Epidermal melanocyte (primary cell): ENCODE data around the gene PIK3R5.
"Not testable (repeated sequence)": the region's sequence is repeated elsewhere in the genome, so short reads cannot be mapped to it uniquely, and the experiment has no call there.

Experiments
- DNase-seq: peaks from one replicate; pipeline ENCODE4 v3.0.0; 2011; ENCODE audit warnings: low spot score; ENCODE audit not compliant: insufficient read length

PIK3R5 gene

DNA sequence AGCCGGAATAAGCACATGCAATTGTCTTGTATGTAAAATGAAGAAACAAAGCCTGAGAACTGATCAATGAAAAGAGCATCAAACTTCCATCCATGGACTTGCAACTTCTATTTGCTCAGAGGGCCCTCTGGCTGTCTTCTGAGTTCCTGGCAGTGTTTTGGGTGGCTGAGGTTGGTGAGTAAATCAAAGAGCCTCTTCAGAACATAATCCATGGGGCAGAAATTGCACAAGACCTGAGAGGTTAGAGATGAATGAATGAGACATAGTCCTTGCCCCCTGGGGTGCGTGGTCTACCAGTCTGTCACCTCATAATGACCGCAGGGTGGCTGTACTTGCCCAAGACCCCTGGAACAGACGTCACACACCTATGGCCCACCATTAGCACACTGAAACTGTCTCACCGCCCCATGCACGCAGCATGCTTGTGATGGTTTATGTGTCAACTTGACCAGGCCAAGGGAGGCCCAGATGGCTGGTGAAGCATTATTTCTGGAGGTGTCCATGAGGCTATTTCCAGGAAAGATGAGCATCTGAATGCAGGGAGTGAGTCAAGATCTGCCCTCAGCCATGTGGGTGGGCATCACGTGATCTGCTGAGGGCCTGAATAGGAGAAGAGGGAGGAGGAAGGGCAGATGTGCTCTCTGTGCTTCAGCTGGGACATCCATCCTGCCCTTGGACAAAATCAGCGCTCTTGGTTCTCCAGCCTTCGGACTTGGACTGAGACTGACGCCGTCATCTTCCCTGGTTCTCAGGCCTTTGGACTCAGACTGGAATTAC, 106.3 kb downstream of the PIK3R5 start:
- DNase-seq = no peak

DNA sequence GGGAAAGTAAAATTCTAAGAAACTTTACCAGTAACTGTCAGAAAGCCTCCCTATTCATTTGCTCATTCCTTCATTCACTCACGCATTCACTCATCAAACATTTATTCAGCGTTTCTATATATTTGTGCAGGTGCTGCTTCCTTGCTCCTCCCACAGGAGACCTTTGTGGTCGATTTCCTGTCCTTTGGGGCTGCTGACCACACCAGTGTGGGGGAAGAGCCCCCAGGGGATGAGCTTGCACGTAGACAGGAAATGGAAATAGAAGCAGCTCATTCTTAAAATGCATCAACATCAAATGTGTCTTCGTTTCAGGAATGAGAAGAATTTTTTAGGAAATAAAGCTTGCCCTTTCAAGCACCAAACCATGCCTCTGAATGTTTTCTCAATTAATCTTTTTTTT, 107.6 kb downstream of the PIK3R5 start:
- DNase-seq = no peak

DNA sequence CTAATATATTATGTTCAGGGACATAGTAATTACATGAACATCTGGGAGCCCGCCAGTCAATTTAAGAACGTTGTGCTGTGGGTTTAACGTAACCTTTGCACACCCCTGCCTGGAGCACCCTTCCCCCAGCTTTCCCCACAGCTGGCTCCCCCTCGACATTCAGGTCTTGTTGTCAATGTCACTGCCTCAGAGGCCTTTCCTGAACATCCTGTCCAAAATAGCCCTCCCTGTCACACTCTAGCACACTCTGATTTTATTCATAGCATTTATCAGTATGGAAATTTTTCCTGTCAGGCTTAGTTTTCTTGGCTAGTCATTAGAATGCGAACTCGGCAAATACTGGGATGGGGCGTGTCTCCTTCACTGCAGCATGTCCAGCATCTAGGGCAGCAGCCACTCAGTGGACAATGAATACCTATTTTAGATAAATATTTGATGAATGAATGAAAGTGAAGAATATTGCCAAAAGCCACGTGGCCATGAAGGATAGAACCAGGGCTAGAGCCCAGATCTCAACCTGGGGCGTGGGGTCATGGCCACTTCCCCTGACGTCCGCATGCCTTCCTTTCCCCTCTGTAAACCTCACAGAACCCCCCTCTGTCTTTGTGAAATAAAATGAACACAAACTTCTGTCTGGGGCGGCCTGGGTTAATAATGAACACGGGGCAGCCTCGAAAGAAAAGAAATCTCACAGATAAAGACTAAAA, 108.5 kb downstream of the PIK3R5 start:
- DNase-seq = no peak

DNA sequence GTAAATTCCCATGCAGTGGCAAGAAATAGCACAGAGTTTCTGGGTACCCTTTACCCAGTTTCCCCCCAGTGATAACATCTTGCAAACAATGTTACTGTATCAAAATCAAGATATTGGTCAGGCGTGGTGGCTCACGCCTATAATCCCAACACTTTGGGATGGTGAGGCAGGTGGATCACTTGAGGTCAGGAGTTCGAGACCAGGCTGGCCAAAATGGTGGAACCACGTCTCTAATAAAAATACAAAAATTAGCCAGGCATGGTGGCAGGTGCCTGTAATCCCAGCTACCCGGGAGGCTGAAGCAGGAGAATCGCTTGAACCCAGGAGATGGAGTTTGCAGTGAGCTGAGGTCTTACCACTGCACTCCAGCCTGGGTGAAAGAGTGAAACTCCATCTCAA, 109.3 kb downstream of the PIK3R5 start:
- DNase-seq = not testable (repeated sequence)

DNA sequence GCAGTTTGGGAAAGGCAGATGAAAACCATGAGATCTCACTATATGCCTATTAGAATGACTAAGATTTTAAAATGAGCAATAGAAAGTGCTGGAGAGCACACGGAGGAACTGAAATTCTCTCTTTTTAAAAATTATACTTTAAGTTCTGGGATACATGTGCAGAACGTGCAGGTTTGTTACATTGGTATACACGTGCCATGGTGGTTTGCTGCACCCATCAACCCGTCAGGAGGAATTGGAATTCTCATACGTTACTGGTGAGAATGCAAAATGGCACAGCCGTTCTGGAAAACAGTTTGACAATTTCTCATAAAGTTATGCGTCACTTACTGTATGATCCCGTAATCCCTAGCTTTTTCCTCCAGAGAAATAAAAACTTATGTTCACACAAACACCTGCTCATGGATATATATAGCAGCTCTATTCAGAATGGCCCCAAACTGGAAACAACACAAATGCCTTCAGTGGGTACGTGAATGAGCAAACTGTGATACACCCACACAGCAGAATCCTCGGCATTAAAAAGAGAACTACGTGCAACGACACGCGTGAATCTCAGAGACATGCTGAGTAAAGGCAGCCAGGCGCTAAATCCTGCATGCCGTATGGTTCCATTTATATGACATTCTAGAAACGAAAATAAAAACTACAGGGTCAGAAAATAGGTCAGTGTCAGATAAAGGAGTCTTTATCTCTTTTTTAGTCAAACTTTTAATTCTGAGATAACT, 109.9 kb downstream of the PIK3R5 start:
- DNase-seq = no peak

DNA sequence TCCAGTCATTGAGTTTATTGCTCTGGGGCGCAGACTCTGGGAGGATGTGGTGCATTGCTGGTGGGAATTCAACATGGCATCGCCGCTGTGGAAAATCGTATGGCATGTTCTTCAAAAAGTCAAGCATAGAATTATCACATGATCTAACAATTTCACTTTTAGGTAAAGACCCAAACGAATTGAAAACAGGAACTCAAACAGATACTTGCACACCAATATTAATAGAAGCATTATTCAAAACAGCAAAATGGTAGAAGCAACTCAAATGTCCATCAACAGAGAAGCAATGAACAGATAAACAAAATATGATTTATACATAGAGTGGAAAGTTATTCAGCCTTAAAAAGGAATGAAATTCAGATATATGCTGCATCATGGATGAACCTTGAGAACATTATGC, 113.9 kb downstream of the PIK3R5 start:
- DNase-seq = no peak

DNA sequence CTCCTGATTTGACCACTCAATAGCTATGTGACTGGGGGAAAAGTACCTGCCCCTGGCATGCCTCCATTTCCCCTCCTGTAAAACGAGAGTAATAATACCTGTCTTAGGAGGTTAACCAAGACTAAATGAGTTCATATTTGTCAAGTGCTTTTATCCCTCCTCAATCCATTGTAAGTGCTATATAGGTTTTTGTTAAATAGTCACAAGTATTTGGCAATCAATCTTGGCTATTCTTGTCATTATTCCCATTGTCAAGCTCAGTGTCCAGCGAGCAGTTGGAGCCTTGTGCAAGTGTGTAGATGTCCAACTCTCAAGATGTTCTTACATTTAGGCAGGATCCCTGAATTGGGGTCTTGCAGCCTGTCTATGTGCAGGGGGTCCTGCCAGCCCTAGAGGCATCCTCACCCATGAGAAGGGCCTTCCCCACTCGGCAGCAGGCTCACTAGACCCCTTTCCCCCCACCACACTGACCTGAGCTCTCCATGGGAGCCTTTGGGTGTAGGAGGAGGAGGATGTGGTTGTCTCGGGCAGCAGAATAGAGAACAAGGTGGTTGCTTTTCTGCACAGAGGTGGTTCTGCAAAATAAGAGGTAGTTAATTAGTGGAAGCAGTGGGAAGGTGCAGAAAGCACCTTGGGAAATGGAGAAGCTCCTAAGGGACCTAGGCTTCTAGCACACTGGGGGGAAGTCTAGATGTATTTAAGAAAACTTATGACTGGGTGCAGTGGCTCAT, 116.0 kb downstream of the PIK3R5 start:
- DNase-seq = no peak

DNA sequence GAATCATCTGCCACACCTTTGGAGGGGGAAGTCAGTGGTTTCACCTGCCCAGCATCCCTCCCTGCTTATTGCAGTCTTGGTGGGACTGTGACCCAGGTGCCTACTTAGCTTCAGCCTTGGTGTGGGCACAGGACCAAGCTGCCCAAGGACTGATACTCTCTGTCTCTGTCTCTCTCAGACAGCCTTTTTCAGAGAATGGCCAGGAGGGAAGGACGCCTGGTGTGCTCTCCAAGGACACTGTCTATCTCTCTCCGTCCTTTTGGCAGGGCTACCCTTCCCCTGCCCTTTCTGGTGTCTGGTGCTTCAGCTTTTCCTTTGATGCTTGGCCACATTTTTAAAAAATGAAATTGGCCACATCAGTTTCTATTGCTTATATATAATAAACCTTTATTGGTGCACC, 117.6 kb downstream of the PIK3R5 start:
- DNase-seq = no peak

DNA sequence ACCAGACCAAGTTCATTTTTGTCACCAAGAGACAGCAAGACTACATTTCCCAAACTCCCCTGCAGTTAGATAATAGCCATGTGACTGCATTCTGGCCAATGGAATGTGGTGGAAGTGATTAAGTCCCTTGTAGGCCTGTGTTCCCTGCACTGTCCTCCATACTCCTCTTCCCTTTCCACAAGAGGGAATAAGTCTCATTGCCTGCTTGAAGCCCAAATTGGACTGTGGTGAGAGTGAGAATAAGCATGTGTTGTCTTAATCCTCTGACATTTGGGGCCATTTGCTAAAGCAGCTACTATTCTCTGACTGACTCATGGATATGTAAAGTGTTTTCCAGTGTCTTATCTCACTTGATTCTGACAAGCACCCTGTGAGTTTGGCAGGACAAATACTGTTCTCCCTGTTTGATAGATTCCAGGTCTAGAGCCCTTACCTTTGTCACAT, 118.7 kb downstream of the PIK3R5 start:
- DNase-seq = no peak

DNA sequence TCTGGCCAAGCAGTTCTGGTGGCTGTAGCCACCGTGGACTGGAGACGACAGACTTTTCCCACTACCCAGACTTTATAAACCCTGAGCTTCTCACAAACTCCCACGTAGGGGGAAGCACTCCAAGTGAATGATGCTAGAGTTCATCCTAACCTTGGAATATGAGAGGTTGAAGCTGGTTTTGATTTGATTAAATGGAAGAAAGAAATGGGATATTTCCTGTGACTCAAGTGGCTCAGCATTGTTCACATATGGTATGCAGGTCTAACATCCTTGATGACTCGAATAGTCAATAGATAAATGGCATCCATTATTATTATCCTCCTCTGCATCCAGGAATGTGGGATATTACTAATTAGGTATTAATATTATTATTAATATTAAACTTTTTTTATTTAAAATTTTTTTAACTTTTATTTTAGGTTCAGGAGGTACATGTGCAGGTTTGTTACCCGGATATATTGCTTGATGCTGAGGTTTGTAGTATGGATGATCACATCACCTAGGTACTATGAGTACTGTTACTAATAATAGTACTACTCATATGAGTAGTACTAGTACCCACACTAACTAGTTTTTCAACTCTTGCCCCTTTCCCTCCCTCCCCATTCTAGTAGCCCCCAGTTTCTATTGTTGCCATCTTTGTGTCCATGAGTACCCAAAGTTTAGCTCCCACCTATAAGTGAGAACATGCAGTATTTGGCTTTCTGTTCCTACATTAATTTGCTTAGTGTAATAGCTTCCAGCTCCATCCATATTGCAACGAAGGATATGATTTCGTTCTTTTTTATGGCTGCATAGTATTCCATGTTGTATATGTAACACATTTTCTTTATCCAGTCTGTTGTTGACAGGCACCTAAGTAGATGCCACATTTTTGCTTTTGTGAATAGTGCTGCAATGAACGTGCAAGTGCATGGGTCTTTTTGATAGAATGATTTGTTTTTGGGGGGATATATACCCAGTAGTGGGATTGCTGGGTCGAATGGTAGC, 121.0 kb downstream of the PIK3R5 start:
- no peak for DNase-seq

DNA sequence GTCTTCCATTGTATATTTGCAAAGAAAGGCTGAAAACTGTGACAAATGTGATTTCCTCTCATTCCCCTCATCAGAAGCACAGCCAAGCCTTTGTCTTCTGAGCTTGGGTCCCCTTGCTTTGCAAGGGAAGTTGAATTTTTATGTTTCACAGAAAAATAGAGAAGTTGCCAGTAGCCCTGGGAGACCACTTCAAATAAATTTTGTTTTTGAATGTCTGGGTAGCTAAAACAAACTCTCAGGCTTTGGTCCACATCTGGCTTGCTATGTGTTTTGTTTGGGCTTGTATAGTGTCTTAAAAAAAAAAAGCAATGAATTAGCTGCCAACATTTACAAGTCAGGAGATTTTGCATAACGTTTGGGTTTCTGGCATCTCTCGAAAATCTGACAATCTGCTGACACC, 122.2 kb downstream of the PIK3R5 start:
- DNase-seq = no peak

DNA sequence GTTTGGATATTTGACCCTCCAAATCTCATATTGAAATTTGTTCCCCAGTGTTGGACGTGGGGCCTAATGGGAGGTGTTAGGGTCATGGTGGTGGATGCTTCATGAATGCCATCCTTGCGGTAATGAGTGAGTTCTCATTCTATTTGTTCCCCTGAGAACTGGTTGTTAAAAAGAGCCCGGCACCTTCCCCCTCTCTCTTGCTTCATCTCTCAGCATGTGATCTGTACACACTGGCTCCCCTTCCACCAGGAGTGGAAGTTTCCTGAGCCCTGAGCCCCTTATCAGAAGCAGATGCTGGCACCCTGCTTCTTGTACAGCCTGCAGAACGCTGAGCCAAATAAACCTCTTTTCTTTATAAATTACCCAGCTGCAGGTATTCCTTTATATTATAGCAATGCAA, 123.7 kb downstream of the PIK3R5 start:
- no peak for DNase-seq

DNA sequence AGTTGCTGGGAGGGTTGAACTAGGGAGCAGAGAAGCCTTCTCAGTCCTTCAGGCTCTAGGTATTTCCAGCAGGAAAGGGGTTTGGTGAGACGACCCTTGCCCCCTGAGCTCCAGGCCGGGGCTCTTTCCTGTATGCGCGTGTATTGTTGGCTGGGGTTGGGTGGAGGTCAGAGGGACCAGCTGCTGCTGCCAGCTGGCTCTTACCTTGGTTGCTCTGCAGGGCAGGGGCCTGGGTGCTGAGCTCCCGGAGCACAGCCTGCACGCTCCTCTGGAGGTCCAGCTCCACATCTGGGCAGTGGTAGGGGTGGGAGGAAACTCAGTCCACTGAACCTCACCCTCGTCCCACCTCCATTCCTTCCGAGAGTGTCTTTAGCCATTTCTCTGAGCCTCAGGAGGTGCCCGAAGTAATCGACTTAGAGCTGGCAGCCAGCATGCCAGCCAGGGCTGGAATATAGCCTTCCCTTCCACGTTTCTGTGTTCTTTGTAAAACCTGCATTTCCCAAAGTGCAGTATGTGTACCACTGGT, 126.0 kb downstream of the PIK3R5 start:
- DNase-seq = no peak

DNA sequence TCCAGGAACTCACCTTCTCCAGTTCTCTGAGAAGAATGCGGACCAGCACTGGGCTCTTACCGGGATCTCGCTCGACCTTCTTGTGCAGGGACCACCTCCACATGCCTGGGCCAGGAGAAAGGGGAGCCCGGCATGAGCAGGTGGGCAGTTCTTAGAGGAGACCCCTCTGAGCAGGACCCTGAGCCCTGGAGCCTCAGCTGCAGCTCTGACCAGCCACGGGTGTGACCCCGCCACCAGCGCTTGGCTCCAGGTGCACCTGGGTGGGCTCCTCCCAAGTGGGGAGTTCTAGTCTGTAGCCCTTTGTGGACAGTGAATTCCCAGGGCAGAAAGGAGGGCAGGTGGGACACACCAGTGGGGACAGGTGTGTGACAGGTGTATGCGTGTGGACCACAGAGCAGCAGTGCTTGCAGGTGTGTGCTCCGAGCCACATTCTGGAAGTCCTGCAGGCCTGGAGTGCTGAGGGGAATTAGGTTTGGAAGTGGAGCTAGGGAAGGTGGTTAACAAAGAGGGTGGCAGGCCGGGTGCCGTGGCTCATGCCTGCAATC, 126.9 kb downstream of the PIK3R5 start:
- no peak for DNase-seq

DNA sequence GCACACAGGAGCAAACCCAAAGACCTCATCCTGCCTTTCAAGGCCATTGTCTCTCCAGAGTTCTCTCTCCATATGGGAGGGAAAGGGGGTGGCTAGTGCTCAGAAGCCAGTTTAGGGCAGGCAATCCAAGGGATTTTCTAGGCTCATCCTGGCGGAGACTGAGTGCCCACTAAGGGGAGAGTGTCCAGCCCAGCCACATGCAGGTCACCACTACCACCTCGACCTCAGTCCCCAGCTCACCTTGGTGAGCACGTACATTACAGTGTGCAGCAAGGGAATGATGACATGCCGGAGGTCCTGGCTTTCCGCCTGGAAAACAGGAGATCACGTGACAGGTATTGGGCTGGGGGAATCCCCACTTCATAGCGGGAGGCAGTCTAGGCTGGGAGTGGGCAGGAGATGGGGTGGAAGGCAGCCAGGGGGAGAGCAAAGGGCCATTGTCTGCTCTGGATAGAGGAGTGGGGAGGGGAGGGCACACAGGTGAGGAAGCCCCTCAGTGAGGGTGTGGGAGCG, 127.9 kb downstream of the PIK3R5 start:
- no peak for DNase-seq

DNA sequence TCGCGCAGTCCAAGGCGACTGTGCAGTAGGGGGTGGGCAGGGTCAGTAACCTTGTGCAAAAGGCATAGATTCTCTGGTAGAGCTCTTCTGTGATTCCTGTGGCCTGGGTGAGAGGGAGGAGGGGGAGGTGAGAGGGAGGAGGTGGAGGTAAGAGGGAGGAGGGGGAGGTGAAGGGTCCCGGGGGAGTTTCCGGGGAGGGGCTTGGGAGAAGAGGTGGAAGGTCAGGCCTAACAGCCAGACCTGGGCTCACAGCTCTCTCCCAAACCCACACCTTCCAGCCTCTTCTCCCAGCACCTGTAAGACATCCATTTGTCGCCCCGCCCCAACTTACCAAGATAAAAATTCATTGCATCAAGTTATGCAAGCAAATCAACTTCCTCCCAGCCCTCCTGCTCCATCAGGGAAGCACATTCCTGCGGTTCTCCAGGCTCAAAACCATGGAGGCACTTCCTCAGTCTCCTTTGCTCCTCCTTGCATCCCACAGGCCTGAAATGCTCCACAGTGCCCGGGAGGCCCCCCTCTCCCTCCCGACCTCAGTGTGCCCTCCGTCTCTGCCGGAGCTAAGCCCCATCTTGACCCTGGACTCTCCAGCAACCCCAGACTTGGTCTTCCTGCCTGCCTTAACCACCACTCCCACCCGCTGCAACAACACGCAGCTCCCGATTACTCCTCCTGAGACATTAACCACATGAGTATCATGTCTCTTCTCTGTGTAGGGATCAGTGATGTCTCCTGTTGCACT, 128.5 kb downstream of the PIK3R5 start:
- DNase-seq = no peak

DNA sequence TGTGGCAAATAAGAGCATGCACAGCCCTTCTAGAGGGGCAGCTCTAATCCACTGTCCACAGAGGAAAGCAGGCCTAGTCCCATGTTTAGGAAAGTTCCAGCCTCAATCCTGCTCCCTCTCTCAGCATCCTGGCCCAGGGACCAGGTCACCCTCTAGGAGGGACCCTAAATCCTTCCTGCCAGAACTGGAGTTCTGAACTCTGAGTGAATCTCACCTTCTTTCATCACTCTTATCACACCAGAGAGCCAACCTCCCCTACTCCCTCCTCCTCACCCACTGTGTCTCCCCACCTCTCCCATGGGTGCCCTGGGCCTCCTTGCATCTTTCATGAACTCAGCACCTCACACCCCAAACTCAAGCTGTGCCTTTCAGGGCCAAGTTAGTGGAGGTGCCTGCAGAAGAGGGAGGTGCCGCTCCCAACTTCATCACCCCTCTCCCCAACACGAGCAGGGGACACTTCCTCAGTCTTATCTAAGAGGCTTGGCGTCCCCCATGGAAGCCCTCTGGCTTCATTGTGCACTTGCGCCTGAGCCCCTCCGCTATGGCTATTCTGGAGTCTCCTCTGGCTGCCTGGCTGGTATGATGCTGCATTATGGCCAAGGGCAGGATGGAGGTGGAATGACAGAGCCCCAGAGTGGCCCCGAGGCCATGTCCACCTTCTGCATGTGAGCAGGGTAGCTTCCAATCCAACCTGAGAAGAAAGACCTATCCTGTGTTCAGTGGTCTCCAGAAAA, 129.7 kb downstream of the PIK3R5 start:
- no peak for DNase-seq

DNA sequence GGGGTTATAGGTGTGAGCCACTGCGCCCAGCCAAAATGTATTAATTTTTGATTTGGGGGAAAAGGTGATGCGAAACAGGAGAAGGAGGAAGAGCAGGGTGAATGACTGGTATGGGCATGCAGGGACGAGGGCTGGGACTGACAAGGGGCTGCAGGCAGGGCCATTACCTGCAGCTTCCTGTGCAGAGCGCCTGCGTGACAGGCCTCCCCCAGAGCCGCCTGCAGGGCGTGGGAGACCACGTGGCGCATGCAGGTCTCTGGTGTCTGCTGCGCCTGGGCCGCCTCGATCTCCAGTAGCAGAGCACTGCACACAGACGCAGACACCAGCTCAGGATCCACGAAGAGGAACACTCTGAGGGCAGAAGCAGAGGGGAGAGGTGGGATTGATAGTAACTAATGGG, 130.4 kb downstream of the PIK3R5 start:
- no peak for DNase-seq
